Spleen (tissue), 11 donors: ENCODE measurements around the gene IMMP2L. TPM values are rescaled to one million over a fixed set of nuclear protein-coding genes. Genes with fewer than 3 reads are reported as not detected.

Experiments used
- DNase-seq: peaks from one replicate; pipeline ENCODE4 v3.0.0-alpha.2; 2020
- H3K27ac ChIP-seq, 8 donors: fragments of 200-600 bp; sonication (generic) in 7 of 8; 1 replicate in 4 of 8; 2 replicates in 4 of 8; pipeline versions ENCODE4 v1.5.0 to v1.8.0; 2016 to 2021; ENCODE audit warnings: inconsistent platforms in 4 of 8, mild to moderate bottlenecking in 4 of 8, moderate library complexity in 1 of 8
- H3K27me3 ChIP-seq, 7 donors: fragments of 200-600 bp; sonication (generic) in 6 of 7; replicated peaks in 1 of 7; 1 replicate in 4 of 7; 2 replicates in 3 of 7; pipeline versions ENCODE4 v1.5.0 to v1.8.0; 2016 to 2021; ENCODE audit warnings: inconsistent platforms in 3 of 7, mild to moderate bottlenecking in 1 of 7
- H3K36me3 ChIP-seq, 6 donors: fragments of 200-600 bp; sonication (generic) in 5 of 6; 1 replicate in 4 of 6; 2 replicates in 2 of 6; pipeline versions ENCODE4 v1.5.0 to v1.8.0; 2016 to 2021; ENCODE audit warnings: inconsistent platforms in 2 of 6
- H3K4me1 ChIP-seq, 6 donors: fragments of 200-600 bp; sonication (generic) in 5 of 6; 1 replicate in 3 of 6; 2 replicates in 3 of 6; pipeline versions ENCODE4 v1.5.0 to v1.8.0; 2016 to 2021; ENCODE audit warnings: inconsistent platforms in 3 of 6
- H3K4me3 ChIP-seq, 8 donors: fragments of 200-600 bp; sonication (generic) in 7 of 8; 1 replicate in 4 of 8; 2 replicates in 4 of 8; pipeline versions ENCODE4 v1.5.0 to v1.8.0; 2016 to 2021; ENCODE audit warnings: inconsistent platforms in 4 of 8, mild to moderate bottlenecking in 4 of 8, moderate library complexity in 2 of 8
- H3K9me3 ChIP-seq, 8 donors: fragments of 200-600 bp; sonication (generic) in 7 of 8; 1 replicate in 4 of 8; 2 replicates in 4 of 8; pipeline versions ENCODE4 v1.5.0 to v1.8.0; 2016 to 2021; ENCODE audit warnings: inconsistent platforms in 4 of 8
- POLR2A ChIP-seq, 3 donors: fragments of 450-650 bp; IDR thresholded peaks; one replicate each; pipeline ENCODE4 v1.5.1; 2017; ENCODE audit warnings: antibody characterized with exemption in 3 of 3, mild to moderate bottlenecking in 1 of 3
- POLR2AphosphoS5 ChIP-seq, 3 donors: sonication (generic); formaldehyde crosslinking; IDR thresholded peaks; one replicate each; pipeline ENCODE4 v1.5.1; 2017; ENCODE audit warnings: antibody characterized with exemption in 3 of 3
- WGBS, 5 donors: extraction: QIAGEN DNeasy Blood & Tissue Kit in 3 of 5; methylation state at CpG; one replicate each; pipeline versions ENCODE4 v1.1.5 to v1.1.7; 2013 to 2018; 5-methylcytosine and 5-hydroxymethylcytosine counted together
- intact Hi-C: fragments of 100-400 bp; cut with DNase I; formaldehyde crosslinking; loops from one replicate; pipeline ENCODE4 v1.15.0; 2023; ENCODE audit warnings: low total_unique reads
- polyA plus RNA-seq, 3 donors: library from polyadenylated mRNA; stranded (reverse); fragments of 200-250 nt; gene quantifications; one replicate each; pipeline ENCODE4 v1.2.1, GENCODE V29; 2013
- total RNA-seq, 7 donors: library from RNA; depleted of rRNA in 3 of 7; stranded (reverse); fragments of >200 nt in 3 of 7; fragmentation: NEBNext Ultra II Directional in 4 of 7; extraction: Animal tissue kit (Norgen Biotek cat#: 25700) in 4 of 7; gene quantifications; one replicate each; pipeline versions ENCODE4 v1.1.0 to v1.2.1, GENCODE V29; 2016 to 2021
- TF ChIP-seq, protein P1 (sequence below), 11 experiments: fragments of 200-600 bp in 7 of 11; fragments of 450-650 bp in 4 of 11; sonication (generic) in 4 of 11; IDR thresholded peaks in 8 of 11; conservative IDR thresholded peaks in 3 of 11; 1 replicate in 7 of 11; 2 replicates in 4 of 11; pipeline versions ENCODE4 v1.4.0 to v1.8.0; 2016 to 2021; ENCODE audit warnings: antibody characterized with exemption in 11 of 11, inconsistent platforms in 4 of 11, mild to moderate bottlenecking in 1 of 11
- donor health status: healthy with polysubstance abuse.
- donor health status: DM: no; HTN: no; CAD: no; lungs with moderate emphysema.
- donor health status: DM: no; HTN: no; CAD: no.
- donor health status: Bipolar disorder and iron deficiency.
- donor health status: healthy.
- donor health status: DM: no; HTN: no; CAD: no.
- donor health status: DM: yes; HTN: yes; CAD: no.

IMMP2L gene
- total and polyA plus RNA-seq, 10 donors: 6.5 to 32.7 (median 9.8) TPM

DNA sequence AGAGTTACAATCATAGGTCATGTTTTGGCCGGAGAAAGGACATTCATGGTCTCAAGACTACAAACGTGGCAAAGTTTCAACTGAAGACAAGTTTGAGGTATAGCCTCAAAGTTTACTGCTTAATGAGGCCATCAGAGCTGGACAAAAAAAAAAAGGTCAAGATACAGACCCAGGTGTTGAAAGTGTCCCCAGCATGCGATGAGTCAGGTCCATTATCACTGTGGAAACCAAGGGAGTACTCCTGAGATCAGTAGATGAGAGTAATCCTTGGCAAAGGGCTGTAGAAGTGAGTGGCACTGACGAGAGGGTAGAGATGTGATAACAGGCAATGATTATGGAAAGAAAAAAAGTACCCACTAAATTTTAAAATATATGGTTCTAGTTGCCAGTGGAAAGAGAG, 551.5 kb downstream of the IMMP2L start:
- Histone ChIP-seq H3K4me3 (no peak overlapping the region), H3K27me3 (no peaks in the 10 kb centered on the region), H3K27ac (no peak overlapping the region), H3K4me1 (peaks cover 4 to 21% (median 17%) of the 10 kb centered on the region in 6 donors), H3K9me3 (no peaks in the 10 kb centered on the region), H3K36me3 (no peaks in the 10 kb centered on the region)
- WGBS, 5 donors: 86 to 96% (median 93%) methylated on average over 4 of the region's 4 CpGs
- TF ChIP-seq, protein P1, sequence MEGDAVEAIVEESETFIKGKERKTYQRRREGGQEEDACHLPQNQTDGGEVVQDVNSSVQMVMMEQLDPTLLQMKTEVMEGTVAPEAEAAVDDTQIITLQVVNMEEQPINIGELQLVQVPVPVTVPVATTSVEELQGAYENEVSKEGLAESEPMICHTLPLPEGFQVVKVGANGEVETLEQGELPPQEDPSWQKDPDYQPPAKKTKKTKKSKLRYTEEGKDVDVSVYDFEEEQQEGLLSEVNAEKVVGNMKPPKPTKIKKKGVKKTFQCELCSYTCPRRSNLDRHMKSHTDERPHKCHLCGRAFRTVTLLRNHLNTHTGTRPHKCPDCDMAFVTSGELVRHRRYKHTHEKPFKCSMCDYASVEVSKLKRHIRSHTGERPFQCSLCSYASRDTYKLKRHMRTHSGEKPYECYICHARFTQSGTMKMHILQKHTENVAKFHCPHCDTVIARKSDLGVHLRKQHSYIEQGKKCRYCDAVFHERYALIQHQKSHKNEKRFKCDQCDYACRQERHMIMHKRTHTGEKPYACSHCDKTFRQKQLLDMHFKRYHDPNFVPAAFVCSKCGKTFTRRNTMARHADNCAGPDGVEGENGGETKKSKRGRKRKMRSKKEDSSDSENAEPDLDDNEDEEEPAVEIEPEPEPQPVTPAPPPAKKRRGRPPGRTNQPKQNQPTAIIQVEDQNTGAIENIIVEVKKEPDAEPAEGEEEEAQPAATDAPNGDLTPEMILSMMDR (IDR thresholded peaks at IDR 0.05 in 8 of 11, conservative IDR thresholded peaks at IDR 0.05 in 3 of 11): no peak
- no peak for TF ChIP-seq POLR2A (IDR thresholded peaks at IDR 0.05)
- TF ChIP-seq POLR2AphosphoS5 (IDR thresholded peaks at IDR 0.05): no peak
- no peak for DNase-seq
- intact Hi-C loops: no loop called here

DNA sequence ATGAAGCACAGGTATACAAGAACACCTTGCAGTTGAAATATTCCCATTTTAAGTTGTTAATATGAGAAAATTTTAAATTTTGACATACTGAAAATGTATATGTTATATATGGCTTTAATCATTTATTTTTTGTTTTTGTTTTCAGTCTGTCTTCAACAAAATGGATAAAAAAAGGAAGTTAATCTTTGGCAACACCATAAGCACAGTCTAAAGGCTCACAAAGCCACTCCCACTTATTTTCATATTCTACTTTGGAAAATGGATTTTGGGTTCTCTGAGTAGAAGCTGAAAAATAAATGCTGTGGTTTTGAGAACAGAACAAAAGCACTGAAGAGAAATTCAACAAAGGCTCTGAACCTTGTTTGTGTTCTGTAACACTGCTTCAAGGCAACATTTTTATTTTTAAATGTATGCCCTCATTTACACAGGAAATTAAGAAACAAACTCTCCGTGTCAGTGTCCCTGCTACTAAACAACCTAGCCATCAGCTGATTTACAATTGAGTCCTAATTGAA, 552.7 kb downstream of the IMMP2L start:
- no peaks in the 10 kb centered on the region for H3K27me3 ChIP-seq
- intact Hi-C loops: no loop called here
- H3K9me3 ChIP-seq: no peaks in the 10 kb centered on the region
- no peak for DNase-seq
- H3K4me3 ChIP-seq: no peak overlapping the region
- 8 to 41% (median 26%) methylated on average over 1 of the region's 1 CpG for WGBS, 5 donors
- H3K27ac ChIP-seq: no peak overlapping the region
- H3K4me1 ChIP-seq: peaks cover 4 to 21% (median 17%) of the 10 kb centered on the region in 6 donors
- H3K36me3 ChIP-seq: no peaks in the 10 kb centered on the region
- TF ChIP-seq POLR2AphosphoS5 (IDR thresholded peaks at IDR 0.05) (no peak), POLR2A (IDR thresholded peaks at IDR 0.05) (no peak)
- TF ChIP-seq, protein P1 (IDR thresholded peaks at IDR 0.05 in 8 of 11, conservative IDR thresholded peaks at IDR 0.05 in 3 of 11): no peak

DNA sequence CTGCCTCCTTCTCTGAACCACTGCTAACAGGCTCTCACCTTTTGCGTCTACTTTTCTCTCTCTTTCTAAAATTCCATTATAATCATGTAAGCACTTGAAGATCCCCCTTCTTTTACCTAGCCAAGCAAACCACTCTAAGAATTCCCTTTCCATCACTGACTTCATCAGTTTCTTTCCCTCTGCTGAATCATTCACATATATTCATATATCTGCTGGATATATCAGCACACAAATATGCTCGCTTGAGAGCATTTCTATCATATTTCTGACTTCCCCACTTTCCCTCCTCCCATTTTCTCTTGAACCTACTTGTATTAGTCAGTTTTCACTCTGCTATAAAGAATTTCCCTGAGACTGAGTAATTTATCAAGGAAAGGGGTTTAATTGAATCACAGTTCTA, 555.6 kb downstream of the IMMP2L start:
- no peak for DNase-seq
- no peak overlapping the region for H3K27ac ChIP-seq
- H3K4me1 ChIP-seq: no peaks in the 10 kb centered on the region
- intact Hi-C loops: no loop called here
- no peaks in the 10 kb centered on the region for H3K27me3 ChIP-seq
- no peaks in the 10 kb centered on the region for H3K9me3 ChIP-seq
- TF ChIP-seq POLR2A (IDR thresholded peaks at IDR 0.05) (no peak), POLR2AphosphoS5 (IDR thresholded peaks at IDR 0.05) (no peak)
- TF ChIP-seq, protein P1 (IDR thresholded peaks at IDR 0.05 in 8 of 11, conservative IDR thresholded peaks at IDR 0.05 in 3 of 11): no peak
- WGBS, 5 donors: 89 to 94% (median 91%) methylated on average over 2 of the region's 2 CpGs
- H3K4me3 ChIP-seq: no peak overlapping the region
- H3K36me3 ChIP-seq: no peaks in the 10 kb centered on the region

DNA sequence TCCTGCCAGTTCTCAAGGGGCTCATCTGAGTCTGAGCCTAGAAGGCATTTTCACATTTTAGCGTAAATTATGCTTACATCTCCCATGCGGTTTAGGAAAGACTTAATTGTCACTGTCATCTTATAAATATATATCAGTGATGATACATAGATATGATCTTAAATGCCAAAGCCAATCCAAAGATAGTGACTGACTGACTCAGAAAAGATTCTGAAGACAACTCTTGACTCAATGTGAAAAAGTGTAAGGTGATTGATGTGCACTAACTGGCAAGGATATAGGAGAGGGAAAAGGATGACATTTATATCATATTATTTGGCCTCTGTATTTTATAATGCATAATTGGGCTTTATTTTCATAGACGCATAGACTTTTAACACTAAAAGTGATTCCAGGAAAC, 556.3 kb downstream of the IMMP2L start:
- H3K36me3 ChIP-seq: no peaks in the 10 kb centered on the region
- TF ChIP-seq, protein P1 (IDR thresholded peaks at IDR 0.05 in 8 of 11, conservative IDR thresholded peaks at IDR 0.05 in 3 of 11): no peak
- TF ChIP-seq POLR2A (IDR thresholded peaks at IDR 0.05) (no peak), POLR2AphosphoS5 (IDR thresholded peaks at IDR 0.05) (no peak)
- WGBS, 5 donors: 57 to 84% (median 63%) methylated on average over 3 of the region's 3 CpGs
- no peaks in the 10 kb centered on the region for H3K27me3 ChIP-seq
- no peaks in the 10 kb centered on the region for H3K9me3 ChIP-seq
- no peak overlapping the region for H3K4me3 ChIP-seq
- intact Hi-C loops: no loop called here
- DNase-seq: no peak
- H3K27ac ChIP-seq: no peak overlapping the region
- H3K4me1 ChIP-seq: no peaks in the 10 kb centered on the region
